ENCODE results near the gene LRRC25. TPM values are rescaled to one million over a fixed set of nuclear protein-coding genes. Genes with fewer than 3 reads are reported as not detected.
A peak's percentile ranks its signal among the peaks of the same experiment; 100 is the strongest.
"Not testable (repeated sequence)": the region's sequence is repeated elsewhere in the genome, so short reads cannot be mapped to it uniquely, and the experiment has no call there.

Gene LRRC25
- total RNA-seq, 1 donor from 2014 or later, result not detected

DNA sequence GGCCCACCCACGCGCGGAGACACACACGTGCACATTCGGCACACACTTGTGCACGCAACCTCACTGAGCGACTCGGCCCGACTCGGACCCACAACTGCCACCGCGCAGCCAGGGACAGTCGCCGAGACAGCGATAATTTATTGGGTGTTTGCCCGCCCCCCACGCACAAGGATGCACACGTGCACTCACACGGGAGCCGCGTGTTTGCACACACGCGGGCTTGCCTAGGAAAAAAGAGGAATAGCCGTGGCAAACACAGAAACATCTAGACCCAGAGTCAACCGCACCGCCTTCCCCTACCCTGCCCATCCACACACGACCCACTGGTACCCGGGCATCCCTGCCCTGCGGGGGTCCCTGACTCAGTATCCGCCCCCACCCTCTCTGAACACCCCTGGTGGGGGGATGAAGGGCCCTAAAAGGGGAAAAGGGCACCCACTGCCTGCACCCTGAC lies 20.6 kb upstream of the LRRC25 start:
- Mint-ChIP-seq H3K4me1 (ENCODE audit: low read depth) (peaks cover 65% of the 10 kb centered on the region), H3K36me3 (ENCODE audit: low read depth) (peaks cover 9% of the 10 kb centered on the region), H3K27me3 (ENCODE audit: low read depth) (no peaks in the 10 kb centered on the region), H3K4me3 (ENCODE audit: low read depth) (peak overlapping the region; percentile 74), H3K9me3 (no peaks in the 10 kb centered on the region), H3K27ac (peak overlapping the region; percentile 82)
- intact Hi-C loops (cut with micrococcal nuclease), result no loop called here
- no peak for DNase-seq (ENCODE audit: low spot score)

GRCh38 chr19:18417250-18418028 lies 20.0 kb upstream of the LRRC25 start:
- intact Hi-C loops (cut with micrococcal nuclease), result no loop called here
- peak; percentile 44 for DNase-seq (ENCODE audit: low spot score)
- peaks cover 3% of the 10 kb centered on the region for H3K27me3 Mint-ChIP-seq (ENCODE audit: low read depth)
- peaks cover 59% of the 10 kb centered on the region for H3K4me1 Mint-ChIP-seq (ENCODE audit: low read depth)
- H3K27ac Mint-ChIP-seq, result peak overlapping the region; percentile 88
- no peaks in the 10 kb centered on the region for H3K9me3 Mint-ChIP-seq
- H3K4me3 Mint-ChIP-seq (ENCODE audit: low read depth), result peak overlapping the region; percentile 74
- peaks cover 4% of the 10 kb centered on the region for H3K36me3 Mint-ChIP-seq (ENCODE audit: low read depth)

GRCh38 chr19:18416778-18417249 lies 19.4 kb upstream of the LRRC25 start:
- peak overlapping the region; percentile 88 for H3K27ac Mint-ChIP-seq
- peaks cover 54% of the 10 kb centered on the region for H3K4me1 Mint-ChIP-seq (ENCODE audit: low read depth)
- intact Hi-C loops (cut with micrococcal nuclease), result no loop called here
- peak; percentile 69 for DNase-seq (ENCODE audit: low spot score)
- H3K36me3 Mint-ChIP-seq (ENCODE audit: low read depth), result peaks cover 4% of the 10 kb centered on the region
- H3K9me3 Mint-ChIP-seq, result no peaks in the 10 kb centered on the region
- peaks cover 3% of the 10 kb centered on the region for H3K27me3 Mint-ChIP-seq (ENCODE audit: low read depth)
- peak overlapping the region; percentile 69 for H3K4me3 Mint-ChIP-seq (ENCODE audit: low read depth)

GRCh38 chr19:18415178-18415867 lies 17.9 kb upstream of the LRRC25 start:
- Mint-ChIP-seq H3K27ac (peak overlapping the region; percentile 79), H3K4me1 (ENCODE audit: low read depth) (peaks cover 43% of the 10 kb centered on the region), H3K36me3 (ENCODE audit: low read depth) (peaks cover 3% of the 10 kb centered on the region), H3K4me3 (ENCODE audit: low read depth) (peak overlapping the region; percentile 52), H3K9me3 (no peaks in the 10 kb centered on the region), H3K27me3 (ENCODE audit: low read depth) (peaks cover 6% of the 10 kb centered on the region)
- no peak for DNase-seq (ENCODE audit: low spot score)
- intact Hi-C loops (cut with micrococcal nuclease), result loop anchor here (2.0 kb wide), 1 partner anchor 211 kb away; the partner anchor contains the start of gene RAB3A

DNA sequence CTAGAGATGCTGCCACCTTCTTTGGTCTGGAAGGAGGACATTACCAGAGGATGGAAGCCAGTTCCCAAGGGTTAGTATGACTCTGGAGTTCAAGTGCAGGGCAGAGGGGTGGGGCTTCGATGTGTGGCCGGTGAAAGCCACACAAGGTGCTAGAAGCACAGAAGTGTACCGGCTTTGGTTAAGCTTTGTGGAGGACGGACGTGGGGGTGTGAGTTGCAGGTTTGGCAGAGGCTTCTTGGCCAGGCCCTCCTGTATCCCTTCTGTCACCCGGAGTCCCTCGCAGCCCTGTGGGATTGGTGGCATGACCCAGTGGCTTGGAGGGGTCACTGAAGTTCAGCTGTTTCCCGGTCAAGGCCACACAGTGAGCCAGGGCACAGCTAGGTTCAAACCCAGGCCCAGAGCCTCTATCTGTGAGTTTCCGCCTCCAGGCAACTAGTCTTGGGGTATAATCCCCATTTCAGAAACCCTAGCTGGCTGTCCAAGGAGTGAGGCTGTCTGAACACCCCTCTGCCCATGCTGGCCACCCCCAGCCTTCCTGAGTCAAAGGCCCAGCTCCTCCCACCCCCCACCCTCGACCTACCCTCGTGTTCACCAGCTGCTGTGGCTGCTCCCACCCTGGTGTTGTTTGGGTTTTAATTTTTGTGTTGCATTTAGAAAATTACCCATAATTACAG lies 17.2 kb upstream of the LRRC25 start:
- no peaks in the 10 kb centered on the region for H3K36me3 Mint-ChIP-seq (ENCODE audit: low read depth)
- intact Hi-C loops (cut with micrococcal nuclease), result loop anchor here (2.0 to 5.0 kb wide), 3 partner anchors 67 to 210 kb away; partner anchors contain the start of gene RAB3A
- peak overlapping the region; percentile 67 for H3K27ac Mint-ChIP-seq
- no peak for DNase-seq (ENCODE audit: low spot score)
- H3K9me3 Mint-ChIP-seq, result no peaks in the 10 kb centered on the region
- H3K4me3 Mint-ChIP-seq (ENCODE audit: low read depth), result no peak overlapping the region
- peaks cover 6% of the 10 kb centered on the region for H3K27me3 Mint-ChIP-seq (ENCODE audit: low read depth)
- H3K4me1 Mint-ChIP-seq (ENCODE audit: low read depth), result peaks cover 41% of the 10 kb centered on the region

DNA sequence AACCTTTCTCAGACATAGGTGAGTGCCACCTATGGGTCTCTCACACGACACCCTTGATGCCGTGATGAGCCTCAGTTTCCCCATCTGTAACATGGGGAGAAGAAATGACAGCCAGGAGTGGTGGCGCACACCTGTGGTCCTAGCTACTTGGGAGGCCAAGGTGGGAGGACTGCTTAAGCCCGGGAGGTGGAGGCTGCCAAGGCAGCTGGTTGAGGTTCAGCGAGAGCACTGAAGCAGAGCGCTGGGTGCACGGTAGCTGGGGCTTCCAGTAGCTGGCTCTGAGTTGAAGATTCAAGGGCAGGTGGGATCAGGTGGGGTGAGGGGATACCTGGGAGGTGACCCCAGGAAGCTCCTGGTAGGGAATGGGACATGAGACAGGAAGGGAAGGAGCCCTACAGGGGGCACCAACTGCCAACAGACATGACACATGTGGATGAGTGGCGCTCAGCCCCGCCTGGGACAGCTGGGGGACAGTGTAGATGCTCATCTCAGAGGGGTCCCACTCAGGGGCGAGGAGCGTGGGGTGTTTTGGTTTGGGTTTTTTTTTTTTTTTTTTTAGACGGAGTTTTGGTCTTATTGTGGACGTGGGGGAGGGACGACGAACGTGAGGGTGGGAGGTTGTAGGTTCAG lies 15.3 kb upstream of the LRRC25 start:
- Mint-ChIP-seq H3K4me3 (ENCODE audit: low read depth) (no peak overlapping the region), H3K9me3 (no peaks in the 10 kb centered on the region), H3K27me3 (ENCODE audit: low read depth) (peaks cover 6% of the 10 kb centered on the region), H3K36me3 (ENCODE audit: low read depth) (no peaks in the 10 kb centered on the region), H3K27ac (no peak overlapping the region), H3K4me1 (ENCODE audit: low read depth) (peaks cover 29% of the 10 kb centered on the region)
- no peak for DNase-seq (ENCODE audit: low spot score)
- intact Hi-C loops (cut with micrococcal nuclease), result loop anchor here (5.0 kb wide), 2 partner anchors 65 to 135 kb away; no protein-coding TSS in a partner anchor

GRCh38 chr19:18408053-18408476 lies 10.6 kb upstream of the LRRC25 start:
- Mint-ChIP-seq H3K4me1 (ENCODE audit: low read depth) (no peaks in the 10 kb centered on the region), H3K27ac (no peak overlapping the region), H3K9me3 (no peaks in the 10 kb centered on the region), H3K36me3 (ENCODE audit: low read depth) (no peaks in the 10 kb centered on the region), H3K4me3 (ENCODE audit: low read depth) (no peak overlapping the region), H3K27me3 (ENCODE audit: low read depth) (peaks cover 6% of the 10 kb centered on the region)
- intact Hi-C loops (cut with micrococcal nuclease), result no loop called here
- no peak for DNase-seq (ENCODE audit: low spot score)

- Mint-ChIP-seq H3K36me3 (ENCODE audit: low read depth) (no peaks in the 10 kb centered on the region), H3K4me1 (ENCODE audit: low read depth) (no peaks in the 10 kb centered on the region), H3K27ac (no peak overlapping the region), H3K27me3 (ENCODE audit: low read depth) (peaks cover 3% of the 10 kb centered on the region), H3K4me3 (ENCODE audit: low read depth) (no peak overlapping the region), H3K9me3 (no peaks in the 10 kb centered on the region)
- intact Hi-C loops (cut with micrococcal nuclease), result no loop called here
- DNase-seq (ENCODE audit: low spot score), result no peak
Observed at GRCh38 chr19:18406749-18407148, 9.3 kb upstream of the LRRC25 start.

DNA sequence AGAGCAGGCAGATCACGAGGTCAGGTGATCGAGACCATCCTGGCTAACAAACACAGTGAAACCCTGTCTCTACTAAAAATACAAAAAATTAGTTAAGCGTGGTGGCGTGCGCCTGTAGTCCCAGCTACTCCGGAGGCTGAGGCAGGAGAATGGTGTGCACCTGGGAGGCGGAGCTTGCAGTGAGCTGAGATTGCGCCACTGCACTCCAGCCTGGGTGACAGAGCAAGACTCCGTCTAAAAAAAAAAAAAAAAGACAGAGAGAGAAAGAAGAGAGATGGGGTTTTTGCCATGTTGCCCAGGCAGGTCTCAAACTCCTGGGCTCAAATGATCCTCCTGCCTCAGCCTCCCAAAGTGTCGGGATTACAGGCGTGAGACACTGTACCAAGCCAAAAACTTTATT lies 8.3 kb upstream of the LRRC25 start:
- H3K36me3 Mint-ChIP-seq (ENCODE audit: low read depth); H3K27me3 Mint-ChIP-seq (ENCODE audit: low read depth); DNase-seq (ENCODE audit: low spot score); H3K9me3 Mint-ChIP-seq; H3K4me3 Mint-ChIP-seq (ENCODE audit: low read depth); intact Hi-C loops (cut with micrococcal nuclease); H3K27ac Mint-ChIP-seq; H3K4me1 Mint-ChIP-seq (ENCODE audit: low read depth): not testable (repeated sequence)

DNA sequence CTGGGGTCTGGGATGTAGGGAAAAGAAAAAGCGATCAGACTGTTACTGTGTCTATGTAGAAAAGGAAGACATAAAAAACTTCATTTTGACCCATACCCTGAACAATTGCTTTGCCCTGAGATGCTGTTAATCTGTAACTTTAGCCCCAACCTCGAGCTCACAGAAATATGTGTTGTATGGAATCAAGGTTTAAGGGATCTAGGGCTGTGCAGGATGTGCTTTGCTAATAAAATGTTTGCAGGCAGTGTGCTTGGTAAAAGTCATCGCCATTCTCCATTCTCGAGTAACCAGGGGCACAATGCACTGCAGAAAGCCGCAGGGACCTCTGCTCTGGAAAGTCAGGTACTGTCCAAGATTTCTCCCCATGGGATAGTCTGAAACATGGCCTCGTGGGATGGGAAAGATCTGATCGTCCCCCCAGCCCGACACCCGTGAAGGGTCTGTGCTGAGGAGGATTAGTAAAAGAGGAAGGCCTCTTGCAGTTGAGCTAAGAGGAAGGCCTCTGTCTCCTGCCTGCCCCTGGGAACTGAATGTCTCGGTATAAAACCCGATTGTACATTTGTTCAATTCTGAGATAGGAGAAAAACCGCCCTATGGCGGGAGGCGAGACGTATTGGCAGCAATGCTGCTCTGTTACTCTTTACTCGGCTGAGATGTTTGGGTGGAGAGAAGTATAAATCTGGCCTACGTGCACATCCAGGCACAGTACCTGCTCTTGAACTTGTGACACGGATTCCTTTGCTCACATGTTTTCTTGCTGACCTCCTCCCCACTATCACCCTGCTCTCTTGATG lies 5.2 kb upstream of the LRRC25 start:
- H3K4me1 Mint-ChIP-seq (ENCODE audit: low read depth); intact Hi-C loops (cut with micrococcal nuclease); H3K27me3 Mint-ChIP-seq (ENCODE audit: low read depth); H3K36me3 Mint-ChIP-seq (ENCODE audit: low read depth); H3K4me3 Mint-ChIP-seq (ENCODE audit: low read depth); H3K9me3 Mint-ChIP-seq; DNase-seq (ENCODE audit: low spot score); H3K27ac Mint-ChIP-seq: not testable (repeated sequence)

- H3K36me3 Mint-ChIP-seq (ENCODE audit: low read depth), result no peaks in the 10 kb centered on the region
- no peak overlapping the region for H3K27ac Mint-ChIP-seq
- intact Hi-C loops (cut with micrococcal nuclease), result no loop called here
- DNase-seq (ENCODE audit: low spot score), result no peak
- H3K9me3 Mint-ChIP-seq, result no peaks in the 10 kb centered on the region
- peaks cover 13% of the 10 kb centered on the region for H3K27me3 Mint-ChIP-seq (ENCODE audit: low read depth)
- H3K4me1 Mint-ChIP-seq (ENCODE audit: low read depth), result peaks cover 5% of the 10 kb centered on the region
- H3K4me3 Mint-ChIP-seq (ENCODE audit: low read depth), result no peak overlapping the region
Observed at GRCh38 chr19:18401580-18402112, 4.2 kb upstream of the LRRC25 start.

Data from activated T-helper 2 cell treated with anti-CD3 and anti-CD28 coated beads, Interferon-gamma antibody, Interleukin-2, Interleukin-4, amounts not matched to agents 10 μg/mL and 5 μg/mL and 100 μg/mL, durations not matched to agents 14 hours and 24 hours and 36 hours (primary cell).